Transverse colon (tissue), 4 donors: ENCODE results near the gene HOXB5.

ENCODE experiments used
- EP300 ChIP-seq: sonication (generic); formaldehyde crosslinking; IDR thresholded peaks from one replicate; pipeline ENCODE4 v1.6.1; 2017; ENCODE audit warnings: antibody characterized with exemption, low read depth
- POLR2A ChIP-seq: fragments of 450-650 bp; IDR thresholded peaks from one replicate; pipeline ENCODE4 v1.6.1; 2016; ENCODE audit warnings: antibody characterized with exemption, mild to moderate bottlenecking, moderate library complexity
- POLR2AphosphoS5 ChIP-seq, 3 donors: sonication (generic); formaldehyde crosslinking; IDR thresholded peaks; one replicate each; pipeline ENCODE4 v1.6.1; 2016; ENCODE audit warnings: antibody characterized with exemption in 3 of 3
- TF ChIP-seq, protein P1 (sequence below), 5 experiments: fragments of 200-600 bp in 3 of 5; fragments of 450-650 bp in 2 of 5; sonication (generic) in 3 of 5; IDR thresholded peaks; 1 replicate in 2 of 5; 2 replicates in 3 of 5; pipeline ENCODE4 v1.5.1; 2016 to 2017; ENCODE audit warnings: antibody characterized with exemption in 5 of 5, inconsistent platforms in 3 of 5, mild to moderate bottlenecking in 2 of 5, moderate library complexity in 1 of 5

DNA sequence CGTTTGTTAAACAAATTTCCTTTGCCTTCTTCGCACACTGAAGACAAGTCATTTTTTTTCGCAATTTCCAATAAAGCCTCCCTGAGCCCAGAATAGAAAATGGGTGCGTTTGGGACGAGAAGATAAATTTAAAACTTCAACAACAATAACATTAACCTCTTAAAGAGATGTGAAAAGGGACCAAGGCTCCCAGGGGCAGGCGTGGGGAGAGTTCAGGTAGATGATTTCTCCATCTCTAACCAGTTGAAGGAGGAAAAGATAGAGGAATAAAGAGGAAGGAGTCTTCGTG, 14.2 kb downstream of the HOXB5 start:
- no peak for TF ChIP-seq POLR2AphosphoS5 (IDR thresholded peaks at IDR 0.05)
- TF ChIP-seq POLR2A, result no peak
- TF ChIP-seq, protein P1, sequence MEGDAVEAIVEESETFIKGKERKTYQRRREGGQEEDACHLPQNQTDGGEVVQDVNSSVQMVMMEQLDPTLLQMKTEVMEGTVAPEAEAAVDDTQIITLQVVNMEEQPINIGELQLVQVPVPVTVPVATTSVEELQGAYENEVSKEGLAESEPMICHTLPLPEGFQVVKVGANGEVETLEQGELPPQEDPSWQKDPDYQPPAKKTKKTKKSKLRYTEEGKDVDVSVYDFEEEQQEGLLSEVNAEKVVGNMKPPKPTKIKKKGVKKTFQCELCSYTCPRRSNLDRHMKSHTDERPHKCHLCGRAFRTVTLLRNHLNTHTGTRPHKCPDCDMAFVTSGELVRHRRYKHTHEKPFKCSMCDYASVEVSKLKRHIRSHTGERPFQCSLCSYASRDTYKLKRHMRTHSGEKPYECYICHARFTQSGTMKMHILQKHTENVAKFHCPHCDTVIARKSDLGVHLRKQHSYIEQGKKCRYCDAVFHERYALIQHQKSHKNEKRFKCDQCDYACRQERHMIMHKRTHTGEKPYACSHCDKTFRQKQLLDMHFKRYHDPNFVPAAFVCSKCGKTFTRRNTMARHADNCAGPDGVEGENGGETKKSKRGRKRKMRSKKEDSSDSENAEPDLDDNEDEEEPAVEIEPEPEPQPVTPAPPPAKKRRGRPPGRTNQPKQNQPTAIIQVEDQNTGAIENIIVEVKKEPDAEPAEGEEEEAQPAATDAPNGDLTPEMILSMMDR (IDR thresholded peaks at IDR 0.05), result no peak
- TF ChIP-seq EP300, result no peak
